Liver (tissue), 3 donors: ENCODE measurements around the gene DGKE.

Experiments
- CTCF ChIP-seq: fragments of 150-350 bp; IDR thresholded peaks from 2 replicates; pipeline ENCODE4 v1.5.1; 2017; ENCODE audit warnings: improper control_type of control experiment, low read depth, low read length; ENCODE audit not compliant: missing input control
- FOXA1 ChIP-seq: IDR thresholded peaks from 2 replicates; pipeline ENCODE4 v1.6.1; 2016; ENCODE audit warnings: antibody characterized with exemption
- GABPA ChIP-seq, 2 donors: IDR thresholded peaks in 1 of 2; conservative IDR thresholded peaks in 1 of 2; 2 replicates each; pipeline ENCODE4 v1.6.1; 2016; ENCODE audit warnings: antibody characterized with exemption in 2 of 2, mild to moderate bottlenecking in 1 of 2, moderate library complexity in 1 of 2
- JUND ChIP-seq, 2 donors: IDR thresholded peaks; 2 replicates each; pipeline ENCODE4 v1.6.1; 2016; ENCODE audit warnings: antibody characterized with exemption in 2 of 2
- RAD21 ChIP-seq, 2 donors: IDR thresholded peaks; 2 replicates each; pipeline ENCODE4 v1.6.1; 2016; ENCODE audit warnings: antibody characterized with exemption in 2 of 2, mild to moderate bottlenecking in 2 of 2
- RXRA ChIP-seq, 2 donors: IDR thresholded peaks; 2 replicates each; pipeline ENCODE4 v1.6.1; 2017 to 2018; ENCODE audit warnings: antibody characterized with exemption in 2 of 2, mild to moderate bottlenecking in 1 of 2
- TAF1 ChIP-seq: conservative IDR thresholded peaks from 2 replicates; pipeline ENCODE4 v1.6.1; 2016; ENCODE audit warnings: antibody characterized with exemption, mild to moderate bottlenecking
- donor health status: healthy.
- donor health status: healthy.

DNA sequence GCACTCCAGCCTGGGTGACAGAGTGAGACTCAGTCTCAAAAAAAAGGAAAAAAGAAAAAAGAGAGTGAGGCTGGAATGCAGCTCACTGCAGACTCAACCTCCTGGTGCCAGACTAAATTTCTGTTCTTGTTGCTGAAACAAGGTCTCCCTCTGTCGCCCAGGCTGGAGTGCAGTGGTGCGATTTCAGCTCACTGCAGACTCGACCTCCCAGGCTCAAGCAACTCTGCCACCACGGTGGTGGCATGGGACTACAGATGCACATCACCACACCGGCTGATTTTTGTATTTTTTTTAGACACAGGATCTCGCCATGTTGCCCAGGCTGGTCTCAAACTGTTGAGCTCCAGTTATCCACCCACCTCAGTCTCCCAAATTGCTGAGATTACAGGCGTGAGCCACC lies 45.3 kb downstream of the DGKE start:
- TF ChIP-seq TAF1, result no peak
- TF ChIP-seq CTCF, result no peak
- TF ChIP-seq GABPA (IDR thresholded peaks at IDR 0.05 in 1 of 2, conservative IDR thresholded peaks at IDR 0.05 in 1 of 2), result no peak
- TF ChIP-seq JUND (IDR thresholded peaks at IDR 0.05), result no peak
- TF ChIP-seq RXRA (IDR thresholded peaks at IDR 0.05), result no peak
- no peak for TF ChIP-seq RAD21 (IDR thresholded peaks at IDR 0.05)
- TF ChIP-seq FOXA1, result no peak
